HCT116 (cell line): ENCODE data around the gene FERMT2. TPM values are rescaled to one million over a fixed set of nuclear protein-coding genes. Genes with fewer than 3 reads are reported as not detected.

ENCODE experiments used
- ATAC-seq: fragments of 200-7000 bp; cut with Tn5 transposase; 2 replicates; pipeline ENCODE4 v1.9.1; 2020; ENCODE audit warnings: mild to moderate bottlenecking, moderate library complexity
- BruUV-seq: library from RNA; stranded (reverse); fragments of 400-500 nt; replicated peaks from 2 replicates; lab custom pipeline; 2021; lab: Mats Ljungman, UMichigan
- CTCF ChIA-PET: fragments of 300-600 bp; sonication (Branson Sonifier 250); formaldehyde crosslinking; loops from one replicate; lab custom pipeline; 2021; ENCODE audit warnings: antibody characterized with exemption; lab: Charles Lee
- POLR2A ChIA-PET: fragments of 300-600, 350-600 bp; sonication (Branson Sonifier 250); formaldehyde crosslinking; loops from one replicate; lab custom pipeline; 2021; ENCODE audit warnings: antibody characterized with exemption; lab: Charles Lee
- RAD21 ChIA-PET, 2 experiments: fragments of 300-600 bp; sonication (Branson Sonifier 250); formaldehyde crosslinking; loops; one replicate each; lab custom pipeline; 2023; ENCODE audit warnings: low total read pairs in 2 of 2; ENCODE audit not compliant: uncharacterized antibody in 2 of 2, unreplicated experiment in 2 of 2, low non-redundant PET in 1 of 2; lab: Charles Lee
- DNase-seq: peaks from one replicate; pipeline ENCODE4 v3.0.0-alpha.2; 2010; ENCODE audit warnings: low read depth, low spot score
- H2AFZ ChIP-seq: fragments of 200-600 bp; shearing (Covaris generic), sonication (generic); 2 replicates; pipeline ENCODE4 v1.6.1; 2017; ENCODE audit warnings: low read depth, mixed run types, mixed read lengths, antibody characterized with exemption, low read length; ENCODE audit not compliant: poor library complexity, severe bottlenecking
- H3K27ac ChIP-seq: 2 replicates; pipeline ENCODE4 v1.5.1; 2012; ENCODE audit warnings: low read depth, low read length
- H3K27me3 ChIP-seq: fragments of 200-600 bp; sonication (generic); 2 replicates; pipeline ENCODE4 v1.6.1; 2016; ENCODE audit warnings: mixed run types, low read length, mixed read lengths; ENCODE audit not compliant: insufficient read depth
- H3K36me3 ChIP-seq, 2 experiments: fragments of 200-500 bp in 1 of 2; fragments of 200-600 bp in 1 of 2; sonication (Bioruptor generic) in 1 of 2; sonication (generic) in 1 of 2; 2 replicates each; pipeline versions ENCODE4 v1.5.1 to v1.6.1; 2014 to 2016; ENCODE audit warnings: low read length in 2 of 2, inconsistent platforms in 1 of 2, mixed read lengths in 1 of 2, mixed run types in 1 of 2; ENCODE audit not compliant: insufficient read depth in 2 of 2, control insufficient read depth in 1 of 2
- H3K4me1 ChIP-seq, 2 experiments: fragments of 200-600 bp in 1 of 2; sonication (generic) in 1 of 2; 2 replicates each; pipeline versions ENCODE4 v1.5.1 to v1.6.1; 2012 to 2017; ENCODE audit warnings: low read length in 2 of 2, inconsistent platforms in 1 of 2, mild to moderate bottlenecking in 1 of 2, mixed read lengths in 1 of 2, mixed run types in 1 of 2, moderate library complexity in 1 of 2; ENCODE audit not compliant: insufficient read depth in 2 of 2, control insufficient read depth in 1 of 2
- H3K4me2 ChIP-seq: fragments of 200-600 bp; sonication (generic); 2 replicates; pipeline ENCODE4 v1.6.1; 2017; ENCODE audit warnings: mixed run types, low read length, mixed read lengths
- H3K4me3 ChIP-seq, 2 experiments: fragments of 200-600 bp in 1 of 2; sonication (generic) in 1 of 2; replicated peaks in 1 of 2; 2 replicates each; pipeline ENCODE4 v1.5.1; 2011 to 2016; ENCODE audit warnings: low read length in 2 of 2, control low read depth in 1 of 2, low read depth in 1 of 2, mild to moderate bottlenecking in 1 of 2, mixed read lengths in 1 of 2, mixed run types in 1 of 2
- H3K79me2 ChIP-seq: fragments of 200-600 bp; sonication (generic); 2 replicates; pipeline ENCODE4 v1.6.1; 2017; ENCODE audit warnings: mild to moderate bottlenecking, mixed run types, low read length, moderate library complexity, mixed read lengths; ENCODE audit not compliant: insufficient read depth
- H3K9ac ChIP-seq: fragments of 200-600 bp; sonication (generic); 2 replicates; pipeline ENCODE4 v1.6.1; 2016; ENCODE audit warnings: low read length, mixed read lengths
- H3K9me2 ChIP-seq: fragments of 200-600 bp; sonication (generic), shearing (Covaris generic); 2 replicates; pipeline ENCODE4 v1.6.1; 2017; ENCODE audit warnings: mixed run types, mild to moderate bottlenecking, moderate library complexity; ENCODE audit not compliant: insufficient read depth
- H3K9me3 ChIP-seq, 2 experiments: fragments of 200-500 bp in 1 of 2; fragments of 200-600 bp in 1 of 2; sonication (Bioruptor generic) in 1 of 2; sonication (generic) in 1 of 2; 2 replicates each; pipeline ENCODE4 v1.6.1; 2014 to 2017; ENCODE audit warnings: low read length in 2 of 2, mixed read lengths in 2 of 2, inconsistent platforms in 1 of 2, low read depth in 1 of 2, mild to moderate bottlenecking in 1 of 2, mixed run types in 1 of 2, moderate library complexity in 1 of 2; ENCODE audit not compliant: control insufficient read depth in 1 of 2, insufficient read depth in 1 of 2
- H4K20me1 ChIP-seq: fragments of 200-600 bp; sonication (generic), shearing (Covaris generic); 2 replicates; pipeline ENCODE4 v1.6.1; 2017; ENCODE audit warnings: mixed run types, mild to moderate bottlenecking, moderate library complexity; ENCODE audit not compliant: insufficient read depth
- CBX3 ChIP-seq: IDR thresholded peaks from 2 replicates; pipeline ENCODE4 v1.6.1; 2012; ENCODE audit warnings: low read depth
- EZH2 ChIP-seq: fragments of 200-600 bp; sonication (generic); IDR thresholded peaks from 2 replicates; pipeline ENCODE4 v1.6.1; 2017; ENCODE audit warnings: antibody characterized with exemption, mixed run types
- FOSL1 ChIP-seq: IDR thresholded peaks from 2 replicates; pipeline ENCODE4 v1.6.1; 2012; ENCODE audit warnings: low read depth
- POLR2A ChIP-seq: IDR thresholded peaks from 2 replicates; pipeline ENCODE4 v1.7.0; 2011; ENCODE audit warnings: borderline replicate concordance; ENCODE audit not compliant: insufficient read depth, insufficient read length; ENCODE audit errors: extremely low read depth
- POLR2AphosphoS5 ChIP-seq: IDR thresholded peaks from 2 replicates; pipeline ENCODE4 v1.6.1; 2011; ENCODE audit warnings: mild to moderate bottlenecking, low read depth, low read length, moderate library complexity
- RAD21 ChIP-seq: IDR thresholded peaks from 2 replicates; pipeline ENCODE4 v1.6.1; 2012; ENCODE audit warnings: low read depth, mild to moderate bottlenecking
- SIN3A ChIP-seq: IDR thresholded peaks from 2 replicates; pipeline ENCODE4 v1.6.1; 2012; ENCODE audit warnings: low read depth
- TCF7L2 ChIP-seq: IDR thresholded peaks from 2 replicates; pipeline ENCODE4 v1.7.0; 2011; ENCODE audit warnings: borderline replicate concordance, inconsistent platforms; ENCODE audit not compliant: insufficient read depth, insufficient read length; ENCODE audit errors: extremely low read depth
- YY1 ChIP-seq: IDR thresholded peaks from 2 replicates; pipeline ENCODE4 v1.6.1; 2011; ENCODE audit warnings: low read length, low read depth, moderate library complexity, mild to moderate bottlenecking; ENCODE audit not compliant: insufficient replicate concordance; ENCODE audit errors: extremely low read depth
- ZFX ChIP-seq: fragments of 450-650 bp; IDR thresholded peaks from 2 replicates; pipeline ENCODE4 v1.6.1; 2017
- ZNF274 ChIP-seq: fragments of 200-500 bp; sonication (Bioruptor generic); IDR thresholded peaks from 2 replicates; pipeline ENCODE4 v1.6.1; 2014; ENCODE audit warnings: mild to moderate bottlenecking, low read depth, low read length, inconsistent platforms
- intact Hi-C: fragments of 100-400 bp; cut with micrococcal nuclease; formaldehyde crosslinking; loops from 2 replicates; pipeline ENCODE4 v1.10.0; 2022
- total RNA-seq: library from RNA; stranded (reverse); gene quantifications from one replicate; pipeline ENCODE4 v1.2.1, GENCODE V29; 2021; ENCODE audit not compliant: unreplicated experiment
- TF ChIP-seq, protein P1 (sequence below): IDR thresholded peaks from 2 replicates; pipeline ENCODE4 v1.6.1; 2011; ENCODE audit warnings: mild to moderate bottlenecking, low read length, moderate library complexity; ENCODE audit not compliant: insufficient replicate concordance; ENCODE audit errors: extremely low read depth
- TF ChIP-seq, protein P2 (sequence below), 3 experiments: fragments of 200-600 bp in 1 of 3; sonication (generic) in 1 of 3; IDR thresholded peaks in 2 of 3; conservative IDR thresholded peaks in 1 of 3; 2 replicates each; pipeline ENCODE4 v1.5.1; 2012 to 2017; ENCODE audit warnings: low read depth in 2 of 3, low read length in 2 of 3, antibody characterized with exemption in 1 of 3, borderline replicate concordance in 1 of 3, control low read depth in 1 of 3, mild to moderate bottlenecking in 1 of 3, mixed read lengths in 1 of 3, mixed run types in 1 of 3, moderate library complexity in 1 of 3; ENCODE audit not compliant: insufficient read depth in 1 of 3

Gene FERMT2
- total RNA-seq, 1 experiment from 2014 or later: 24.8 TPM

DNA sequence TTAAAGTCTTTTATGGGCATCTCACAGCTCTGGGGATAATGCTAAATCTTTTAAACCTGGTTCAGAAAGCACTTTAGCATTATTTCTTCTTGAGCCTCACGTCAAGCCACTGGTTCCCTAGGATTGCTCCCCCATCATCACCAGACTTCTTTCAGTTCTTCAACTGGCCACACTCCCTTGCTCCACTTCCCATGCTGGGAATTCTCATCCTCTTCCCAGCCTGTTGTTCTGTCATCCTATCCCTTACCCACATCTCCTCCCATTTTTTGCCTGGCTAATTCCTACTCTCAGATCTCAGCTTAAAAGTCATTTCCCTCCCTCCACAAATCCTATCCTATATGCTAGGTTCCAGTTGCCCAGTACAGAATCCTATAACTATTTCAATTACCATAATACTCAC lies 14.4 kb downstream of the FERMT2 start:
- Histone ChIP-seq H3K4me1 (no peaks in the 10 kb centered on the region), H2AFZ (no peak overlapping the region), H3K4me2 (no peak overlapping the region), H3K4me3 (no peak overlapping the region), H3K27me3 (no peaks in the 10 kb centered on the region), H3K9me2 (no peaks in the 10 kb centered on the region), H3K9ac (no peak overlapping the region), H3K36me3 (no peaks in the 10 kb centered on the region), H3K79me2 (peaks cover 50% of the 10 kb centered on the region), H3K27ac (no peak overlapping the region), H3K9me3 (no peaks in the 10 kb centered on the region), H4K20me1 (no peaks in the 10 kb centered on the region)
- CTCF ChIA-PET: no interaction called here
- DNase-seq: no peak
- RAD21 ChIA-PET: no interaction called here
- TF ChIP-seq SIN3A (no peak), ZFX (no peak), EZH2 (no peak), YY1 (no peak), TCF7L2 (no peak), CBX3 (no peak), POLR2AphosphoS5 (no peak), FOSL1 (no peak), POLR2A (no peak), RAD21 (no peak), ZNF274 (no peak)
- TF ChIP-seq, protein P1, sequence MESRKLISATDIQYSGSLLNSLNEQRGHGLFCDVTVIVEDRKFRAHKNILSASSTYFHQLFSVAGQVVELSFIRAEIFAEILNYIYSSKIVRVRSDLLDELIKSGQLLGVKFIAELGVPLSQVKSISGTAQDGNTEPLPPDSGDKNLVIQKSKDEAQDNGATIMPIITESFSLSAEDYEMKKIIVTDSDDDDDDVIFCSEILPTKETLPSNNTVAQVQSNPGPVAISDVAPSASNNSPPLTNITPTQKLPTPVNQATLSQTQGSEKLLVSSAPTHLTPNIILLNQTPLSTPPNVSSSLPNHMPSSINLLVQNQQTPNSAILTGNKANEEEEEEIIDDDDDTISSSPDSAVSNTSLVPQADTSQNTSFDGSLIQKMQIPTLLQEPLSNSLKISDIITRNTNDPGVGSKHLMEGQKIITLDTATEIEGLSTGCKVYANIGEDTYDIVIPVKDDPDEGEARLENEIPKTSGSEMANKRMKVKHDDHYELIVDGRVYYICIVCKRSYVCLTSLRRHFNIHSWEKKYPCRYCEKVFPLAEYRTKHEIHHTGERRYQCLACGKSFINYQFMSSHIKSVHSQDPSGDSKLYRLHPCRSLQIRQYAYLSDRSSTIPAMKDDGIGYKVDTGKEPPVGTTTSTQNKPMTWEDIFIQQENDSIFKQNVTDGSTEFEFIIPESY: no peak
- TF ChIP-seq, protein P2, sequence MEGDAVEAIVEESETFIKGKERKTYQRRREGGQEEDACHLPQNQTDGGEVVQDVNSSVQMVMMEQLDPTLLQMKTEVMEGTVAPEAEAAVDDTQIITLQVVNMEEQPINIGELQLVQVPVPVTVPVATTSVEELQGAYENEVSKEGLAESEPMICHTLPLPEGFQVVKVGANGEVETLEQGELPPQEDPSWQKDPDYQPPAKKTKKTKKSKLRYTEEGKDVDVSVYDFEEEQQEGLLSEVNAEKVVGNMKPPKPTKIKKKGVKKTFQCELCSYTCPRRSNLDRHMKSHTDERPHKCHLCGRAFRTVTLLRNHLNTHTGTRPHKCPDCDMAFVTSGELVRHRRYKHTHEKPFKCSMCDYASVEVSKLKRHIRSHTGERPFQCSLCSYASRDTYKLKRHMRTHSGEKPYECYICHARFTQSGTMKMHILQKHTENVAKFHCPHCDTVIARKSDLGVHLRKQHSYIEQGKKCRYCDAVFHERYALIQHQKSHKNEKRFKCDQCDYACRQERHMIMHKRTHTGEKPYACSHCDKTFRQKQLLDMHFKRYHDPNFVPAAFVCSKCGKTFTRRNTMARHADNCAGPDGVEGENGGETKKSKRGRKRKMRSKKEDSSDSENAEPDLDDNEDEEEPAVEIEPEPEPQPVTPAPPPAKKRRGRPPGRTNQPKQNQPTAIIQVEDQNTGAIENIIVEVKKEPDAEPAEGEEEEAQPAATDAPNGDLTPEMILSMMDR (IDR thresholded peaks at IDR 0.05 in 2 of 3, conservative IDR thresholded peaks at IDR 0.05 in 1 of 3; ENCODE audit: borderline replicate concordance in 1 of 3, insufficient read depth in 1 of 3, low read depth in 2 of 3, low read length in 2 of 3): no peak
- BruUV-seq: no TSS peak
- POLR2A ChIA-PET: no interaction called here
- no peak for ATAC-seq
- intact Hi-C loops: loop anchor here (5.0 kb wide), 1 partner anchor 869 kb away; the partner anchor contains the start of gene NID2
